Thyroid gland (tissue), 4 donors: ENCODE measurements around the gene CALB2.

Experiments used
- POLR2A ChIP-seq, 2 donors: fragments of 450-650 bp; IDR thresholded peaks; one replicate each; pipeline ENCODE4 v1.6.1; 2017; ENCODE audit warnings: antibody characterized with exemption in 2 of 2, mild to moderate bottlenecking in 2 of 2, moderate library complexity in 1 of 2
- TF ChIP-seq, protein P1 (sequence below), 6 experiments: fragments of 200-600 bp in 3 of 6; fragments of 450-650 bp in 3 of 6; sonication (generic) in 3 of 6; IDR thresholded peaks; one replicate each; pipeline ENCODE4 v1.5.1; 2016 to 2019; ENCODE audit warnings: antibody characterized with exemption in 6 of 6, mild to moderate bottlenecking in 2 of 6, inconsistent platforms in 1 of 6, moderate library complexity in 1 of 6

DNA sequence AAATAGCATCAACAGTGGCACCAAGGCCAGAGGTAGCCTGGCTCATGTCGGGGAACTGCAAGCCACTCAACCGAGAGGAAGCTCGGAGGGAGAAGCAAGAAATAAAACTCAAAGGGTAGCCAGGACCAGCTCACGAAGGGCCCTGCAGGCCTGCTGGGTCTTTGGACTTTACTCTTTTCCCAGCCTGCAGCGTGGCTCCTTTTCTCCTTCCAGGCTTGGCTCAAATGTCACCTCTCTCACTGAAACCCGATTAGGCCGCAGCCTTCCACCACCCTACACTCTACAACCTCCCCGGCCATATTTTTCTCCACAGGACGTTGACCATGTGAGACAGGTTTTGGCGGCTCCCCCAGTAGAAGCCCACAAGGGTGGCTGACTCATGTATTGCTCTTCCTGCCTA is 38.1 kb downstream of the CALB2 start:
- TF ChIP-seq, protein P1, sequence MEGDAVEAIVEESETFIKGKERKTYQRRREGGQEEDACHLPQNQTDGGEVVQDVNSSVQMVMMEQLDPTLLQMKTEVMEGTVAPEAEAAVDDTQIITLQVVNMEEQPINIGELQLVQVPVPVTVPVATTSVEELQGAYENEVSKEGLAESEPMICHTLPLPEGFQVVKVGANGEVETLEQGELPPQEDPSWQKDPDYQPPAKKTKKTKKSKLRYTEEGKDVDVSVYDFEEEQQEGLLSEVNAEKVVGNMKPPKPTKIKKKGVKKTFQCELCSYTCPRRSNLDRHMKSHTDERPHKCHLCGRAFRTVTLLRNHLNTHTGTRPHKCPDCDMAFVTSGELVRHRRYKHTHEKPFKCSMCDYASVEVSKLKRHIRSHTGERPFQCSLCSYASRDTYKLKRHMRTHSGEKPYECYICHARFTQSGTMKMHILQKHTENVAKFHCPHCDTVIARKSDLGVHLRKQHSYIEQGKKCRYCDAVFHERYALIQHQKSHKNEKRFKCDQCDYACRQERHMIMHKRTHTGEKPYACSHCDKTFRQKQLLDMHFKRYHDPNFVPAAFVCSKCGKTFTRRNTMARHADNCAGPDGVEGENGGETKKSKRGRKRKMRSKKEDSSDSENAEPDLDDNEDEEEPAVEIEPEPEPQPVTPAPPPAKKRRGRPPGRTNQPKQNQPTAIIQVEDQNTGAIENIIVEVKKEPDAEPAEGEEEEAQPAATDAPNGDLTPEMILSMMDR (IDR thresholded peaks at IDR 0.05), result no peak
- no peak for TF ChIP-seq POLR2A (IDR thresholded peaks at IDR 0.05)
